Transverse colon (tissue), 4 donors: ENCODE results near the gene CCDC15. TPM values are rescaled to one million over a fixed set of nuclear protein-coding genes. Genes with fewer than 3 reads are reported as not detected.

Experiments used
- DNase-seq: peaks from one replicate; pipeline ENCODE4 v3.0.0-alpha.2; 2019
- H3K27ac ChIP-seq, 4 donors: fragments of 200-600 bp; sonication (generic); 2 replicates each; pipeline ENCODE4 v1.5.1; 2016 to 2018; ENCODE audit warnings: inconsistent platforms in 4 of 4
- H3K27me3 ChIP-seq: fragments of 200-600 bp; sonication (generic); 2 replicates; pipeline ENCODE4 v1.5.1; 2017; ENCODE audit warnings: inconsistent platforms
- H3K36me3 ChIP-seq, 4 donors: fragments of 200-600 bp; sonication (generic); 2 replicates each; pipeline ENCODE4 v1.5.1; 2017 to 2019; ENCODE audit warnings: inconsistent platforms in 4 of 4
- H3K4me1 ChIP-seq, 4 donors: fragments of 200-600 bp; sonication (generic); 2 replicates each; pipeline ENCODE4 v1.5.1; 2017 to 2020; ENCODE audit warnings: inconsistent platforms in 4 of 4
- H3K4me3 ChIP-seq, 4 donors: fragments of 200-600 bp; sonication (generic); 1 replicate in 1 of 4; 2 replicates in 3 of 4; pipeline versions ENCODE4 v1.5.1 to v1.6.1; 2017 to 2019; ENCODE audit warnings: inconsistent platforms in 4 of 4
- H3K9me3 ChIP-seq, 2 donors: fragments of 200-600 bp; sonication (generic); 2 replicates each; pipeline ENCODE4 v1.5.1; 2017 to 2019; ENCODE audit warnings: inconsistent platforms in 2 of 2
- CTCF ChIP-seq, 5 experiments: fragments of 200-600 bp in 3 of 5; fragments of 450-650 bp in 2 of 5; sonication (generic) in 3 of 5; IDR thresholded peaks; 1 replicate in 2 of 5; 2 replicates in 3 of 5; pipeline ENCODE4 v1.5.1; 2016 to 2017; ENCODE audit warnings: antibody characterized with exemption in 5 of 5, inconsistent platforms in 3 of 5, mild to moderate bottlenecking in 2 of 5, moderate library complexity in 1 of 5
- EP300 ChIP-seq: sonication (generic); formaldehyde crosslinking; IDR thresholded peaks from one replicate; pipeline ENCODE4 v1.6.1; 2017; ENCODE audit warnings: antibody characterized with exemption, low read depth
- POLR2A ChIP-seq: fragments of 450-650 bp; IDR thresholded peaks from one replicate; pipeline ENCODE4 v1.6.1; 2016; ENCODE audit warnings: antibody characterized with exemption, mild to moderate bottlenecking, moderate library complexity
- POLR2AphosphoS5 ChIP-seq, 3 donors: sonication (generic); formaldehyde crosslinking; IDR thresholded peaks; one replicate each; pipeline ENCODE4 v1.6.1; 2016; ENCODE audit warnings: antibody characterized with exemption in 3 of 3
- WGBS, 2 donors: methylation state at CpG; one replicate each; pipeline ENCODE4 v1.1.5; 2018; ENCODE audit warnings: low coverage in 1 of 2; 5-methylcytosine and 5-hydroxymethylcytosine counted together
- in situ Hi-C, 4 donors: fragments of 200-750 bp; cut with MboI; loops; one replicate each; pipeline versions ENCODE4 v1.15.0 to v1.15.1; 2017; ENCODE audit warnings: low sequenced_read_pairs in 3 of 4, low pct_ligation_motif_present in 1 of 4, low pct_unique_long_range_greater_than_20kb in 1 of 4
- intact Hi-C: fragments of 100-400 bp; cut with DNase I; formaldehyde crosslinking; loops from one replicate; pipeline ENCODE4 v1.15.1; 2023; ENCODE audit warnings: low total_unique reads
- total RNA-seq, 4 donors: library from RNA; depleted of rRNA; stranded (reverse); fragments of >200 nt; gene quantifications; one replicate each; pipeline ENCODE4 v1.1.0, GENCODE V29; 2016

Gene CCDC15
- total RNA-seq, 4 donors from 2014 or later = 0.64 to 0.82 (median 0.75) TPM; not detected in 1

- TF ChIP-seq POLR2A = no peak
- no peak for TF ChIP-seq CTCF (IDR thresholded peaks at IDR 0.05)
- TF ChIP-seq EP300 = no peak
- TF ChIP-seq POLR2AphosphoS5 (IDR thresholded peaks at IDR 0.05) = no peak
- H3K4me3 ChIP-seq = no peak overlapping the region
- 76% methylated on average over 10 of the region's 10 CpGs; no CpG with 5 or more reads in 1 of the 2 donors for WGBS, 2 donors
- no peaks in the 10 kb centered on the region for H3K36me3 ChIP-seq
- H3K4me1 ChIP-seq = no peaks in the 10 kb centered on the region
- intact Hi-C loops = no loop called here
- no peaks in the 10 kb centered on the region for H3K27me3 ChIP-seq
- in situ Hi-C loops = loop anchor here in 1 of 4 donors (10.0 kb wide), 1 partner anchor 62 kb away; no protein-coding TSS in a partner anchor
- DNase-seq = no peak
- no peaks in the 10 kb centered on the region for H3K9me3 ChIP-seq
- no peak overlapping the region for H3K27ac ChIP-seq
Measured at GRCh38 chr11:125082611-125083311, 128.8 kb downstream of the CCDC15 start.

DNA sequence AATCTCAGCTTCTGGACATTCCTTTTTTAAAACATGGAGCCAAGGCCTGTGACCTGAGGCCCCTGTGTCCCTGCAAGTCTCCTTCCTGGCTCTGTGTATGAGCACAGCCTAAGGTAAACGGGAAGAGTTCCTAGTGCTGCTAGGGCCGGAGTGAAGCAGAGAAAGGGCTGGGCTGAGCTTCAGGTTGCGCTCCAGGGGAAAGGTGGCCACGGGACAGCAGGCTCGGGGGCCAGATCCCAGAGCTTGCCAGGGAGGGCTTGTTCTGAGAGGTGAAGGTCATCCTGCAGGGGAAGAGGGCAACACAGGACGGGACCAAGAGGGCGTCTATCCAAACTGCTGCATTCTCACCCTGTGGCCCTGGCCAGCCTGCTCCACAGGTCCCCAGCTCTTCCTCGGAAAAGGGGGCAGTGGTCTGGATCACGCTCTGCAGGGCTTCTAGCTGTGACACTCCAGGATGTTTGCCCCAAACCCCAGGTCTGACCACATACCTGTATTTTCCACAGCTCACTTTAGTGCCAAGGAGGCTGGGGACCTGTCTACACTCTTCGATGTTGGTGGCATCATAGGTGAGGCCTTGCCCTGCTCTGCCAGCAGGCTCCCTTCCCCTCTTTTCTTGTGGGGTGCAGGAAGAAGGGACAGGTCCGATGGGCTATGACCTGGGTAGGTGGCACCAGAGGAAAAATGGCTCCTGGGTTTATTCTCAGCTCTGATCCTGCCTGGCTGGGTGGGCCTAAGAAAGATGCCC lies 129.5 kb downstream of the CCDC15 start:
- no peaks in the 10 kb centered on the region for H3K9me3 ChIP-seq
- TF ChIP-seq POLR2A (no peak), POLR2AphosphoS5 (IDR thresholded peaks at IDR 0.05) (no peak), EP300 (no peak), CTCF (IDR thresholded peaks at IDR 0.05) (no peak)
- no peaks in the 10 kb centered on the region for H3K36me3 ChIP-seq
- WGBS, 2 donors = 71 to 100% methylated on average over 1 to 11 of the region's 11 CpGs
- no peak for DNase-seq
- no peak overlapping the region for H3K27ac ChIP-seq
- in situ Hi-C loops (loop anchor here in 1 of 4 donors (10.0 kb wide), 1 partner anchor 61 kb away; no protein-coding TSS in a partner anchor), intact Hi-C loops (no loop called here)
- no peak overlapping the region for H3K4me3 ChIP-seq
- no peaks in the 10 kb centered on the region for H3K4me1 ChIP-seq
- H3K27me3 ChIP-seq = no peaks in the 10 kb centered on the region

DNA sequence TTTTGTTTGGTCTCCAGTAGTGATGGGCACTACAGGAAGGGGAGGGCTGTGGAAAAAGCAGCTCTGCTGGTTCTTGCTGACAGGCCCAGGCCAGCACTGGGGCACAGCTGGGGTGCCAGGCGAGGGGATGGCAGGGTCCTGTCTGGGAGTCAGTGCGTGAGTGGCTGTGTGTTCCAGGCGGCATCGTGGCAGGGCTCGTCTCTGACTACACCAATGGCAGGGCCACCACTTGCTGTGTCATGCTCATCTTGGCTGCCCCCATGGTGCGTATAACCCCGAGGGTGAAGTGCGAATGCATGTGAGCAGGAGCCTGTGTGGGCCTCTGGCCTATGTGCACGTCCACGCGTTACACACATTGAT lies 130.0 kb downstream of the CCDC15 start:
- H3K4me1 ChIP-seq = no peaks in the 10 kb centered on the region
- in situ Hi-C loops (loop anchor here in 1 of 4 donors (10.0 kb wide), 1 partner anchor 61 kb away; no protein-coding TSS in a partner anchor), intact Hi-C loops (no loop called here)
- H3K27me3 ChIP-seq = no peaks in the 10 kb centered on the region
- no peak overlapping the region for H3K4me3 ChIP-seq
- no peak for DNase-seq
- H3K9me3 ChIP-seq = no peaks in the 10 kb centered on the region
- TF ChIP-seq POLR2A (no peak), POLR2AphosphoS5 (IDR thresholded peaks at IDR 0.05) (no peak), CTCF (IDR thresholded peaks at IDR 0.05) (no peak), EP300 (no peak)
- H3K36me3 ChIP-seq = no peaks in the 10 kb centered on the region
- H3K27ac ChIP-seq = no peak overlapping the region
- WGBS, 2 donors = 80 to 89% methylated on average over 3 to 11 of the region's 11 CpGs

- Histone ChIP-seq H3K27me3 (no peaks in the 10 kb centered on the region), H3K9me3 (no peaks in the 10 kb centered on the region), H3K4me3 (no peak overlapping the region), H3K36me3 (no peaks in the 10 kb centered on the region), H3K27ac (no peak overlapping the region), H3K4me1 (no peaks in the 10 kb centered on the region)
- no peak for DNase-seq
- 78% methylated on average over 8 of the region's 8 CpGs; no CpG with 5 or more reads in 1 of the 2 donors for WGBS, 2 donors
- in situ Hi-C loops = loop anchor here in 1 of 4 donors (10.0 kb wide), 1 partner anchor 60 kb away; no protein-coding TSS in a partner anchor
- intact Hi-C loops = no loop called here
- no peak for TF ChIP-seq POLR2AphosphoS5 (IDR thresholded peaks at IDR 0.05)
- TF ChIP-seq CTCF (IDR thresholded peaks at IDR 0.05) = no peak
- no peak for TF ChIP-seq POLR2A
- TF ChIP-seq EP300 = no peak
Measured at GRCh38 chr11:125084761-125085231, 130.8 kb downstream of the CCDC15 start.
